Esophagus muscularis mucosa (tissue), 4 donors: ENCODE measurements around the gene SULF2. TPM values are rescaled to one million over a fixed set of nuclear protein-coding genes. Genes with fewer than 3 reads are reported as not detected.

Experiments used
- DNase-seq: peaks from one replicate; pipeline ENCODE4 v3.0.0-alpha.2; 2017; ENCODE audit errors: extremely low spot score
- H3K27ac ChIP-seq, 4 donors: fragments of 200-600 bp; sonication (generic); replicated peaks in 1 of 4; 1 replicate in 3 of 4; 2 replicates in 1 of 4; pipeline ENCODE4 v1.5.1; 2016 to 2019; ENCODE audit warnings: mild to moderate bottlenecking in 1 of 4
- H3K27me3 ChIP-seq, 4 donors: fragments of 200-600 bp; sonication (generic); one replicate each; pipeline versions ENCODE4 v1.5.1 to v1.6.0; 2016 to 2019
- H3K36me3 ChIP-seq, 4 donors: fragments of 200-600 bp; sonication (generic); one replicate each; pipeline ENCODE4 v1.5.1; 2016 to 2019
- H3K4me1 ChIP-seq, 4 donors: fragments of 200-600 bp; sonication (generic); one replicate each; pipeline ENCODE4 v1.5.1; 2016 to 2019
- H3K4me3 ChIP-seq, 4 donors: fragments of 200-600 bp; sonication (generic); 1 replicate in 2 of 4; 2 replicates in 2 of 4; pipeline ENCODE4 v1.5.1; 2016 to 2019; ENCODE audit warnings: mild to moderate bottlenecking in 4 of 4, moderate library complexity in 1 of 4
- H3K9me3 ChIP-seq, 4 donors: fragments of 200-600 bp; sonication (generic); 1 replicate in 3 of 4; 2 replicates in 1 of 4; pipeline ENCODE4 v1.5.1; 2016 to 2019
- CTCF ChIP-seq, 3 experiments: fragments of 200-600 bp in 2 of 3; fragments of 450-650 bp in 1 of 3; sonication (generic) in 2 of 3; IDR thresholded peaks; one replicate each; pipeline ENCODE4 v1.5.1; 2017 to 2019; ENCODE audit warnings: antibody characterized with exemption in 3 of 3, mild to moderate bottlenecking in 2 of 3, moderate library complexity in 1 of 3
- EP300 ChIP-seq: sonication (generic); formaldehyde crosslinking; IDR thresholded peaks from one replicate; pipeline ENCODE4 v1.6.1; 2017; ENCODE audit warnings: antibody characterized with exemption
- POLR2A ChIP-seq: fragments of 450-650 bp; IDR thresholded peaks from one replicate; pipeline ENCODE4 v1.6.1; 2017; ENCODE audit warnings: antibody characterized with exemption, moderate library complexity, mild to moderate bottlenecking, low read depth
- POLR2AphosphoS5 ChIP-seq, 2 donors: sonication (generic); formaldehyde crosslinking; IDR thresholded peaks; one replicate each; pipeline ENCODE4 v1.6.1; 2017; ENCODE audit warnings: antibody characterized with exemption in 2 of 2
- WGBS: methylation state at CpG from one replicate; pipeline ENCODE4 v1.1.5; 2018; 5-methylcytosine and 5-hydroxymethylcytosine counted together
- intact Hi-C: fragments of 100-400 bp; cut with DNase I; formaldehyde crosslinking; loops from one replicate; pipeline ENCODE4 v1.15.1; 2023
- total RNA-seq, 4 donors: library from RNA; depleted of rRNA; stranded (reverse); fragments of >200 nt; gene quantifications; one replicate each; pipeline versions ENCODE4 v1.1.0 to v1.2.1, GENCODE V29; 2016

Gene SULF2
- total RNA-seq, 4 donors from 2014 or later, result 78.7 to 243 (median 138) TPM

DNA sequence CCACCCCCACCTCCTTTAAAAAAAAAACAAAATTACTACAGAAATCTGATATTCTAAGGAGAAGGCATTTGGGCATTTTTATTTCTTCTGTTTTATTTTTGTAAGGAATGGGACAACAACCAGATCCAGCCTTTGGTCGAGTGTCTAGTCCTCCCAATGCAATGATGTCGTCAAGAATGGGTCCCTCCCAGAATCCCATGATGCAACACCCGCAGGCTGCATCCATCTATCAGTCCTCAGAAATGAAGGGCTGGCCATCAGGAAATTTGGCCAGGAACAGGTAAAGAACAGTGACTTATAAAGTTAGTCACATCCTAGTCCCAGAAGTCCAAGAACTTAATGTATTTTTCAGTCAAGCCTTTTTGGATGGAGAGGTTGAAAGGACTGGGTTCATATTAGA, 133.0 kb downstream of the SULF2 start:
- no peak overlapping the region for H3K4me3 ChIP-seq
- no peaks in the 10 kb centered on the region for H3K4me1 ChIP-seq
- peaks cover 30 to 98% (median 83%) of the 10 kb centered on the region in 4 donors for H3K36me3 ChIP-seq
- no peak overlapping the region for H3K27ac ChIP-seq
- WGBS, result 85% methylated on average over 3 of the region's 3 CpGs
- no peaks in the 10 kb centered on the region for H3K27me3 ChIP-seq
- peak; percentile 42 for DNase-seq
- intact Hi-C loops, result no loop called here
- no peak for TF ChIP-seq CTCF (IDR thresholded peaks at IDR 0.05)
- TF ChIP-seq POLR2AphosphoS5 (IDR thresholded peaks at IDR 0.05), result no peak
- no peak for TF ChIP-seq POLR2A
- TF ChIP-seq EP300, result no peak
- H3K9me3 ChIP-seq, result no peaks in the 10 kb centered on the region

GRCh38 chr20:47648943-47649342, 136.3 kb downstream of the SULF2 start:
- Histone ChIP-seq H3K4me3 (no peak overlapping the region), H3K36me3 (peaks cover 35 to 99% (median 82%) of the 10 kb centered on the region in 4 donors), H3K27ac (no peak overlapping the region), H3K27me3 (no peaks in the 10 kb centered on the region), H3K9me3 (no peaks in the 10 kb centered on the region), H3K4me1 (no peaks in the 10 kb centered on the region)
- DNase-seq, result no peak
- WGBS, result 82% methylated on average over 6 of the region's 6 CpGs
- TF ChIP-seq POLR2A, result no peak
- no peak for TF ChIP-seq CTCF (IDR thresholded peaks at IDR 0.05)
- intact Hi-C loops, result no loop called here

DNA sequence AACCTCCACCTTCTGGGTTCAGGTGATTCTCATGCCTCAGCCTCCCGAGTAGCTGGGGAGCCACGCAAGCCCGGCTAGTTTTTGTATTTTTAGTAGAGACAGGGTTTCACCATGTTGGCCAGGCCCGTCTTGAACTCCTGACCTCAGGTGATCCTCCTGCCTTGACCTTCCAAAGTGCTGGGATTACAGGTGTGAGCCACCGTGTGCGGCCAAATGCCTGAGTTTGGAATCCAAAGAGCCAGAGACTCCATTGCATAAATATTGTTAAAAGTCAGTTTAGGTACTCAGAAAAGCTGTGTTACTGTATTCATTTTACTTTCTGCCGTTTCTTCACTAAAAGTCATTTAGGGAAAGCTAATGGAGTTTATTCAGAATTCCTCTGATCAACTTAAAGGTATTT, 137.3 kb downstream of the SULF2 start:
- Histone ChIP-seq H3K27me3 (no peaks in the 10 kb centered on the region), H3K36me3 (peaks cover 29 to 99% (median 79%) of the 10 kb centered on the region in 4 donors), H3K27ac (no peak overlapping the region), H3K9me3 (no peaks in the 10 kb centered on the region), H3K4me1 (no peaks in the 10 kb centered on the region), H3K4me3 (no peak overlapping the region)
- intact Hi-C loops, result no loop called here
- WGBS, result 92% methylated on average over 7 of the region's 7 CpGs
- TF ChIP-seq CTCF (IDR thresholded peaks at IDR 0.05), result no peak
- TF ChIP-seq POLR2A, result no peak
- TF ChIP-seq EP300, result no peak
- no peak for TF ChIP-seq POLR2AphosphoS5 (IDR thresholded peaks at IDR 0.05)
- no peak for DNase-seq

DNA sequence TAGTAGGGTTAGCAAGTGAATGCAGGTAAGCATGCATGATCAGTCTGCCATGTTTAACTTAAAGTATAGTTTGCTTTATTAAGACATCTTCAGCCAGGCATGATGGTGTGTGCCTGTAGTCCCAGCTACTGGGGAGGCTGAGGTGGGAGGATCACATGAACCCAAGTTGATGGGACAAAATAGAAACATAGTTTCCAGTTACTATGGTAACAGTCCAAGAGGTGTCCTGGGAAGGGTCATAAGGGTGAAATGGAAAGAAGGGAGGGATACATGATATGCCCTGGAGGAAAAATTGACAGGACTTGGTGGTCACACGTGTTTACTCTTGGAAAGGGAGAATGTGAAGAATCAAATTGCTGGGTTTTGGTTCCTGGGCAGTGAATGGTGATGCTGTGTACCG, 139.6 kb downstream of the SULF2 start:
- intact Hi-C loops, result no loop called here
- 84% methylated on average over 2 of the region's 2 CpGs for WGBS
- H3K36me3 ChIP-seq, result peaks cover 17 to 91% (median 70%) of the 10 kb centered on the region in 4 donors
- no peaks in the 10 kb centered on the region for H3K27me3 ChIP-seq
- no peaks in the 10 kb centered on the region for H3K9me3 ChIP-seq
- no peaks in the 10 kb centered on the region for H3K4me1 ChIP-seq
- no peak overlapping the region for H3K4me3 ChIP-seq
- H3K27ac ChIP-seq, result no peak overlapping the region
- no peak for TF ChIP-seq POLR2A
- TF ChIP-seq EP300, result no peak
- no peak for TF ChIP-seq CTCF (IDR thresholded peaks at IDR 0.05)
- TF ChIP-seq POLR2AphosphoS5 (IDR thresholded peaks at IDR 0.05), result no peak
- no peak for DNase-seq

- DNase-seq, result no peak
- Histone ChIP-seq H3K27ac (no peak overlapping the region), H3K27me3 (no peaks in the 10 kb centered on the region), H3K4me1 (peaks cover 0 to 8% (median 0%) of the 10 kb centered on the region in 4 donors), H3K36me3 (peaks cover 32 to 91% (median 67%) of the 10 kb centered on the region in 4 donors), H3K9me3 (no peaks in the 10 kb centered on the region), H3K4me3 (no peak overlapping the region)
- intact Hi-C loops, result no loop called here
- TF ChIP-seq CTCF (IDR thresholded peaks at IDR 0.05) (no peak), POLR2A (no peak), EP300 (no peak), POLR2AphosphoS5 (IDR thresholded peaks at IDR 0.05) (no peak)
- WGBS, result 94% methylated on average over 4 of the region's 4 CpGs
These were observed 142.7 kb downstream of the SULF2 start for GRCh38 chr20:47642624-47643023.
